Measurements from ENCODE around the gene PCNX4. TPM values are rescaled to one million over a fixed set of nuclear protein-coding genes. Genes with fewer than 3 reads are reported as not detected.

Gene PCNX4
- total RNA-seq, 2 experiments from 2014 or later: 27.0 to 27.6 TPM

DNA sequence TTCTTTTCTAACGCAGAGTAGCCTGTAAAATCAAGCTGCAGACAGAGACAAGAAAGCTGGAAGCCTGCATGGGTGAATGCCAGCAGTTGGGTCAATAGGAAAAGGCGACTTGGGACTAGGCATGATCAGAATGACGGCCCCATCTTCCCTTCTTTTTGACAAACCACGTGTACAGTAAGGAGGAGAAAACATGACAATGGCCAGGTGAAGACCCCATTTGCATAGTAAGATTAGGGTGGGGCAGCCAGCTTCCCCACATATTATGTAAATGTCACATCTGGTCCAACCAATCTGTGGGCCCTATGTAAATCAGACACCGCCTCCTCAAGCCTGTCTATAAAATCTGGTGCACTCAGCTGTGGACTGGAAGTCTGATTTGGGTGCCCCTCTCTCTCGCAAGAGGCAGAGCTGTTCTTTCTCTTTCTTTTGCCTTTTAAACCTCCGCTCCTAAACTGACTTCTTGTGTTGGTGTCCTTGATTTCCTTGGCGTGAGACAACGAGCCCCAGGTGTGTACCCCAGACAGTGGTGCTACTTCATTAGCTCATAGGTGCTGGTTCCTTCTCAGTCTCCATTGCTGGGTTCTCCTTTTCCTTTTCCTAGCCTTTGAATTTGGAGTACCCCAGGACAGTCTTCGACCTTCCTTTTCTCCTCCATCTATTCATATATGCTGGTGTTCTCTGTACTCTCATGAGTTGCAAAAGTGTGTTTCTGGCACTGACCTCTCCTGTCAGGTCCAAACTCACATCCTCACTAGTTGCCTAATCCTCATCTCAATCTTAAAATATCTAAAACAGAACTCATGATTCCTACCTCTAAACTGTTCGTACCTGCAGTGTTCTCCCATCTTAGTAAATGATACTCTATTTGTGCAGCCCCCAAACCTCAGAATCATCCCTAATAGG, 82.9 kb downstream of the PCNX4 start:
- no peak for ATAC-seq
- Mint-ChIP-seq H3K4me3 (no peak overlapping the region), H3K27me3 (peaks cover 2% of the 10 kb centered on the region), H3K36me3 (ENCODE audit: low read depth) (no peaks in the 10 kb centered on the region), H3K27ac (no peak overlapping the region), H3K4me1 (no peaks in the 10 kb centered on the region), H3K9me3 (ENCODE audit: low read depth) (peaks cover 1% of the 10 kb centered on the region)
- ChIA-PET POLR2A (no interaction called here), CTCF (no interaction called here)
- no peak for DNase-seq
- intact Hi-C loops (cut with DNase I, micrococcal nuclease): no loop called here

DNA sequence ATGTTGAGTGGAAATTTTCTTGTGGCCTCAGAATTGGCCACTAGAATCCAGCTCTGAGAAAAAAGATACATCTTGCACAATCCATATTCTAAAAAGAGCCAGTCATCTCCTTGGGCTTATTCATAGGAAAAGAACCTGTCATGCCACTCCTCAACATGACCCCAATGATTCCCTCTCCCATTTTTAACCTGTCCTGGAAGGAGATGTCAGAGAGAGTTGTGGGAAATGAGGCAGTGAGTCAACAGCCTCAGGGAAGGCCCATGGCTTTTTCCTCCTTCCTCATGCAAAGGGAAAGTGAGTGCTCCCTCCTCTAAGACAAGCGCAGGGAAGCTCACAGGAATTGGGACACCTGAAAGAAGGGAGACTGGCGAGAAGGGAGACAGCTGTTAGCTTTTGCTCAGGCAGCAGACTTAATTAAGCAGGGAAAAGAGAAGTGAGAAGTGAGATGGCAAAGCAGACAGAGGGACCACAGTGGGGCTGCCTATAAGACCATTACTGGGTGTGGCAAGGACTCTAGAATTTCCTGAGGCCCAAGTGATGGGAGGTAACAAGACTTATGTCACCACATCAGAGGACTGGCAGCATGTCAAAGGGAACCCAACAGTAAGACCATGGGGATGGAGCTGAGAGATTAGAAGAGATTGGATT, 83.7 kb downstream of the PCNX4 start:
- no peaks in the 10 kb centered on the region for H3K4me1 Mint-ChIP-seq
- DNase-seq: no peak

DNA sequence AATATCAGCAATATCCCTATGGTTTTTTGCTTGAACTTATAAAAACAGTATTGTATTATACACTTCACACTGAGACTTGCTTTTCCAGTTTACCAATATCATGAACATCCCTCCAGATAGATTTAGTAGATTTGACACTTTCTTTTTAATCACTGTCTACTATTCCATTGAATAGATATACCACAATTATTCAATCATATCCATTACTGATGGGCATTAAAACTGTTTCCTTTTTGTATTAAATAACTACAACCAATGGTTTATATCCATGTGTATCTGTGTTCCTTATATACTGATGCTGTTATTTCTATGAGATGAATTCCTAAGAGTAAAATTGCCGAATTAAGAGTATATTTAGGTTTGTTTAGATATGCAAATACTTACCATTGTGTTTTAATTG, 86.4 kb downstream of the PCNX4 start:
- Mint-ChIP-seq H3K9me3 (ENCODE audit: low read depth) (peaks cover 5% of the 10 kb centered on the region), H3K4me1 (no peaks in the 10 kb centered on the region), H3K27ac (no peak overlapping the region), H3K36me3 (ENCODE audit: low read depth) (no peaks in the 10 kb centered on the region), H3K27me3 (peaks cover 2% of the 10 kb centered on the region), H3K4me3 (no peak overlapping the region)
- intact Hi-C loops (cut with DNase I, micrococcal nuclease): no loop called here
- ATAC-seq: no peak
- ChIA-PET CTCF (interaction anchor here (0.8 kb wide), 1 partner anchor 79 kb away, joined by 3 read pairs; no protein-coding TSS in a partner anchor), POLR2A (no interaction called here)
- no peak for DNase-seq

More for the DNA sequence above, 83.7 kb downstream of the PCNX4 start:
- H3K27ac Mint-ChIP-seq: no peak overlapping the region
- peaks cover 3% of the 10 kb centered on the region for H3K9me3 Mint-ChIP-seq (ENCODE audit: low read depth)
- ChIA-PET CTCF (no interaction called here), POLR2A (no interaction called here)
- H3K36me3 Mint-ChIP-seq (ENCODE audit: low read depth): no peaks in the 10 kb centered on the region
- H3K4me3 Mint-ChIP-seq: no peak overlapping the region
- ATAC-seq: no peak
- intact Hi-C loops (cut with DNase I, micrococcal nuclease): no loop called here
- H3K27me3 Mint-ChIP-seq: peaks cover 2% of the 10 kb centered on the region

DNA sequence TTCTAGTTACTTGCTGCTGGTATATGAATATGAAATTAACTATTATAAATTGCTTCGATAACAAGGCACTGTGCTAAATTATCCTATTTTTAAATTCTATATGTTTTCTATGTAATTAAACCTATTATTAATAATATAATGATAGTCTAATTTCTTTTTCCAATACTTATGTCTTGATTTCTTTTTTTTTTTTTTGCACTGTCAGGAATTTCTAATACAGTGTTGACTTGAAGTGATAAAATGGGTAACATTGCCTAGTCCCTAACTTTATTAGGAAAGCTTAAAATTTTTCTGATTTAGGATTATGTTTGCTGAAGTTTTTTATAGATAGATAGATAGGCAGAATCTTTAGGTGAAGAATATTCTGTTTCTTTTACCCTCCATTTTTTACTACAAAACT, 87.1 kb downstream of the PCNX4 start:
- H3K4me1 Mint-ChIP-seq: peaks cover 6% of the 10 kb centered on the region
- peaks cover 5% of the 10 kb centered on the region for H3K9me3 Mint-ChIP-seq (ENCODE audit: low read depth)
- intact Hi-C loops (cut with DNase I, micrococcal nuclease): no loop called here
- H3K27me3 Mint-ChIP-seq: peaks cover 2% of the 10 kb centered on the region
- ChIA-PET CTCF (no interaction called here), POLR2A (no interaction called here)
- H3K4me3 Mint-ChIP-seq: no peak overlapping the region
- no peak overlapping the region for H3K27ac Mint-ChIP-seq
- H3K36me3 Mint-ChIP-seq (ENCODE audit: low read depth): no peaks in the 10 kb centered on the region
- DNase-seq: no peak
- ATAC-seq: no peak

DNA sequence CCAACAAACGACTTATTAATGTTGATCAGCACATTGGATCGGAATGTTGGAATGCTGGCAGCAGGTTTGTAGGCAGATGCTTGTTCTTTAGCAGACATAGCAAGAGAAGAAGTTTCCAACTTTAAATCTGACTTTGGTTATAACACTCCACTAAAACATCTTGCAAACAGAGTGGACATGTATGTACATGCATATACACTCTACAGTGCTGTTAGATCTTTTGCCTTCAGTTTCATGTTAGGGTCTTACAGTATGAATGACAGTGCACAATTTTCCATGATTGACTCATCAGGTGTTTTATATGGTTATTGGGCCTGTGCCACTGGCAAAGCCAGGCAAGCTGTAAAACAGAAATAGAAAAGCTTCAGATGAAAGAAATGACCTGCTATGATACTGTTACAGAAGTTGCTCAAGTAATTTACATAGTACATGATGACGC, 87.7 kb downstream of the PCNX4 start:
- POLR2A ChIA-PET: no interaction called here
- CTCF ChIA-PET: interaction anchor here (1.4 to 9.0 kb wide), 4 partner anchors 12 to 215 kb away, joined by 3 to 120 read pairs (median 4); partner anchors contain the start of gene DHRS7
- intact Hi-C loops (cut with DNase I, micrococcal nuclease): no loop called here
- H3K4me3 Mint-ChIP-seq: no peak overlapping the region
- no peaks in the 10 kb centered on the region for H3K36me3 Mint-ChIP-seq (ENCODE audit: low read depth)
- H3K27ac Mint-ChIP-seq: no peak overlapping the region
- no peak for DNase-seq
- peaks cover 13% of the 10 kb centered on the region for H3K4me1 Mint-ChIP-seq
- ATAC-seq: no peak
- H3K27me3 Mint-ChIP-seq: peaks cover 2% of the 10 kb centered on the region
- peaks cover 5% of the 10 kb centered on the region for H3K9me3 Mint-ChIP-seq (ENCODE audit: low read depth)

DNA sequence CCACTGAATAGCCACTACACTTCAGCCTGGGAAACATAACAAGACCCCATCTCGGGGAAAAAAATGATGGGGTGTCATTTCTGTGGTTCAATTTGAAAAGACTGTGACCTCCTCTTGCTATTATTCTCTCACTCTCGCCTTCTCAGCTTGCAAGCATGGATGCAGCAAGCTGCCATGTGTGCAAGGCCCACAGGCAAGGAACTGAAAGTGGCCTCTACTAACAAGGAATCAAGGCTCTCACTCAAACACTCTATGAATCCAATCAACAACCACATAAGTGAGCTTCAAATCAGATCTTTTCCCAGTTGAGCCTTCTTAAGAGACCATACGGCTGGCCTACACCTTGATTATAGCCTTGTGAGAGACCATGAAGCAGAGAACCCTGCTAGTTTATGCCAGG, 91.4 kb downstream of the PCNX4 start:
- H3K36me3 Mint-ChIP-seq (ENCODE audit: low read depth): no peaks in the 10 kb centered on the region
- no peaks in the 10 kb centered on the region for H3K27me3 Mint-ChIP-seq
- no peak overlapping the region for H3K4me3 Mint-ChIP-seq
- ChIA-PET POLR2A (interaction anchor here (1.4 kb wide), 1 partner anchor 219 kb away, joined by 4 read pairs; no protein-coding TSS in a partner anchor), CTCF (interaction anchor here (0.6 to 9.0 kb wide), 24 partner anchors 9 to 710 kb away, joined by 3 to 120 read pairs (median 5); partner anchors contain the start of genes DHRS7 and LRRC9)
- H3K27ac Mint-ChIP-seq: peak overlapping the region; percentile 3
- ATAC-seq (no peak), DNase-seq (no peak)
- H3K4me1 Mint-ChIP-seq: peaks cover 15% of the 10 kb centered on the region
- peaks cover 5% of the 10 kb centered on the region for H3K9me3 Mint-ChIP-seq (ENCODE audit: low read depth)
- intact Hi-C loops (cut with DNase I, micrococcal nuclease): loop anchor here (2.0 to 10.0 kb wide), 5 partner anchors 18 to 1056 kb away; partner anchors contain the start of genes CCDC175 (in 2 of the 2) and DHRS7 (in 1 of the 2)

DNA sequence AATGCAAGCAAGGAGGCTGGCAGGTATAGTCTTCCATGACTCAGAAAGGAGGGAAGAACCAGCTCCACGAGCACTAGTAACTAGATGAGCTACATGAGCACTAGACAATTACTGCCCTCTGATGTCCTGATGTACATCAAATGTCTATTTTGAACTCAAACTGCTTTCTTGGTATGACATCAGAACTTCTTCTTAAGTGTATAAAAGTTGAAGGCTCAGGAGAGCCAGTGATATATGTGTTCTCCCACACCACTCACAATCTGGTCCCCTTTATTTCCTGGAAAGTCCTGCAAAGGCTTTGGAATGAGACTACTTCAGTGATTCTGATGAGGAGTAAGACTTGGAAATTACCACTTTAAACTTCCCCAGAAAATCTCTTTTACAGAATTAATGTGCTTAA, 92.0 kb downstream of the PCNX4 start:
- Mint-ChIP-seq H3K27ac (peak overlapping the region; percentile 82), H3K27me3 (no peaks in the 10 kb centered on the region), H3K36me3 (ENCODE audit: low read depth) (no peaks in the 10 kb centered on the region), H3K4me1 (peaks cover 15% of the 10 kb centered on the region), H3K4me3 (peak overlapping the region; percentile 59), H3K9me3 (ENCODE audit: low read depth) (peaks cover 5% of the 10 kb centered on the region)
- ChIA-PET CTCF (interaction anchor here (0.6 to 9.0 kb wide), 34 partner anchors 10 to 674 kb away, joined by 3 to 120 read pairs (median 5); partner anchors contain the start of genes DHRS7 and LRRC9), POLR2A (interaction anchor here (0.5 to 1.5 kb wide), 6 partner anchors 65 to 569 kb away, joined by 3 to 4 read pairs (median 4); partner anchors contain the start of gene PPM1A)
- DNase-seq (no peak), ATAC-seq (peak; percentile 83)
- intact Hi-C loops (cut with DNase I, micrococcal nuclease): loop anchor here (1.0 to 10.0 kb wide), 12 partner anchors 18 to 1057 kb away; partner anchors contain the start of genes CCDC175 (in 2 of the 2), DHRS7 (in 2 of the 2) and PCNX4 (in 2 of the 2)

DNA sequence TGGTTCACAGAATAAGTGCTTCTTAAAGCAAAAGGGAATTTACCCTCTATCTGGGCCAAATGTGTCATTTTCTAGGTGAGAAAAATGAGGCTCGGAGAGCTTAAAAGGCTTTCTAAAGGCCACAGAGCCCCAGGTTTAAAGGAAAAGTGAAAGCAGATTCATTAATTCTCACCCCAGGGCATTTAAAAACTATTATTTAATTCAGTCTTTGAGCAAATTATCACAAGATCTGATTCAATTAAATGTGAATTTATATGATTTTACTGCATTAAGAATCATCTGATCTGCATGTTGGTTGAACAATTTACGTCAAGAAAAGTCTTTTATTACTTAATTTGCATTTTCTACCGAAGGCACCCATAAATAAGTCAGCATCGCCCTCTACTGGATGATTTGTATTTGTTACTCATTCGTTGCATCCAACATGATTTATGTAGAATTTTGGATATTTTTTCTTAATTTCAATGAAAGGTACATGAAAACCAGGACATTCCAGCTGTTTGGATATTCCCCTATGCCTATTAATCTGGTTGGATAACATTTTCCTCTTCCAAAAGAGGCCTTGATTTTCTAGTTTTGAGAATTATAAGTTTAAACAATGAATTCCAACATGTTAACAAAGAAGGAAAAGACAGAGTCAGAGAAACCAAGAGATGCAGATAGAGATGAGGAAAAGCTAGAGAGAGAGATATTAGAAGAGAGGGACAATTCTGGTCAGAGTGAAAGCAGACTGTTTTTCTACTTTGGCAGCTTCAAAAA, 92.6 kb downstream of the PCNX4 start:
- DNase-seq (no peak), ATAC-seq (peak; percentile 83)
- peak overlapping the region; percentile 82 for H3K27ac Mint-ChIP-seq
- H3K4me3 Mint-ChIP-seq: peak overlapping the region; percentile 59
- ChIA-PET POLR2A (interaction anchor here (0.5 to 1.5 kb wide), 7 partner anchors 63 to 569 kb away, joined by 3 to 4 read pairs (median 4); partner anchors contain the start of gene PPM1A), CTCF (interaction anchor here (0.6 to 9.0 kb wide), 46 partner anchors 9 to 1061 kb away, joined by 3 to 120 read pairs (median 4); partner anchors contain the start of genes DHRS7 and LRRC9)
- H3K9me3 Mint-ChIP-seq (ENCODE audit: low read depth): peaks cover 5% of the 10 kb centered on the region
- peaks cover 15% of the 10 kb centered on the region for H3K4me1 Mint-ChIP-seq
- no peaks in the 10 kb centered on the region for H3K27me3 Mint-ChIP-seq
- intact Hi-C loops (cut with DNase I, micrococcal nuclease): loop anchor here (1.0 to 10.0 kb wide), 11 partner anchors 19 to 1058 kb away; partner anchors contain the start of genes CCDC175 (in 2 of the 2), PCNX4 (in 2 of the 2) and DHRS7 (in 1 of the 2)
- H3K36me3 Mint-ChIP-seq (ENCODE audit: low read depth): no peaks in the 10 kb centered on the region

DNA sequence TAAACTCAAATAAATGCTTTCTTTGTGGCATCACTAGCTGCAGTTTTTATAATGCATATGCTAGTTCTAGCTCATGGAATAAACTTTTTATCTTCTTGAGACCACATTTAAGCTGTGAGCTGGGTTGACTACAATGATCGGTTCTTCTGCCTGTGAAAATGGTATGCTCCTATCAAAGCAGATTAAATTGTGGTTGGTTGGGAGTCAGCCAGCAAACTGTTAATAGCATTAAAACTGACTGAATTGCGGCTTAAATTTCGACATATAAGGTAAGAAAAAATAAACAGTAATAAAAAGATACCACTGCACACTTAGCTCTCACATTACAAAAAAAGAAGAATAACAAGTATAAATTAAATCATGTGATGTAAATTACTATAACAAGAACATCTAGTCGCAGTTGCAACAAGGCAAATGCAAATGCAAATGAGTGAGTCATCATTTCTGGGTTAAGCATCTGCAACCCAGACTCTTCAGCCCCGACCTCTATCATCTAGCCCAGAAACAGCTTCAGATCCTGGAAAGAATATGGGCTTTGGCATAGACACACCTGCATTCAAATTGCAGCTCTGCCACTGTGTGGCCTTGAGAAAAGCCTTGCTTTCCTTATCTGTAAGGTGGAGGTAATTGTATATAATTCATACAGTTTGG, 93.3 kb downstream of the PCNX4 start:
- no peaks in the 10 kb centered on the region for H3K27me3 Mint-ChIP-seq
- H3K27ac Mint-ChIP-seq: no peak overlapping the region
- intact Hi-C loops (cut with DNase I, micrococcal nuclease): loop anchor here (1.0 to 10.0 kb wide), 11 partner anchors 20 to 1058 kb away; partner anchors contain the start of genes CCDC175 (in 2 of the 2), PCNX4 (in 2 of the 2) and DHRS7 (in 1 of the 2)
- H3K9me3 Mint-ChIP-seq (ENCODE audit: low read depth): peaks cover 2% of the 10 kb centered on the region
- DNase-seq (no peak), ATAC-seq (no peak)
- H3K4me3 Mint-ChIP-seq: no peak overlapping the region
- no peaks in the 10 kb centered on the region for H3K36me3 Mint-ChIP-seq (ENCODE audit: low read depth)
- H3K4me1 Mint-ChIP-seq: peaks cover 15% of the 10 kb centered on the region
- POLR2A ChIA-PET: interaction anchor here (0.6 to 1.5 kb wide), 2 partner anchors 63 to 64 kb away, joined by 3 to 4 read pairs; partner anchors contain the start of gene PPM1A
- CTCF ChIA-PET: interaction anchor here (0.6 to 9.0 kb wide), 32 partner anchors 8 to 1062 kb away, joined by 3 to 120 read pairs (median 6); partner anchors contain the start of gene DHRS7

DNA sequence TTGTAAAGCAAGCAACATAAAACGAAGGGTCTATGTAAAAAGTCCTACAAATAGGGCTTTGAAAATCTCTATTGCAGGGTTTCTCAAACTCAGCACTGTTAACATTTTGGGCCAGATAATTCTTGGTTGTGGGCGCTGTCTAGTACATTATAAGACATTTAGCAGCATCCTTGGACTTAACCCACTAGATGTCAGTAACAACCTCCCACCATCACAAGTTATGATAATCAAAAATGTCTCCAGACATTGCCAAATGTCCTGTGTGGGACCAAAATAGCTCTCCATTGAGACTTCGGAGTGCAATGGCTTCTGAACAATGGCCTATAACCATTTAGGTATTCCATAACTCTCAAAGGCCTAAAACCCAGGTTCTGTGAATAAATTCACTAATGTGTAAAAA, 96.4 kb downstream of the PCNX4 start:
- no peaks in the 10 kb centered on the region for H3K9me3 Mint-ChIP-seq (ENCODE audit: low read depth)
- intact Hi-C loops (cut with DNase I, micrococcal nuclease): loop anchor here (2.0 to 10.0 kb wide), 2 partner anchors 371 to 377 kb away; no protein-coding TSS in a partner anchor
- H3K4me3 Mint-ChIP-seq: no peak overlapping the region
- no peaks in the 10 kb centered on the region for H3K36me3 Mint-ChIP-seq (ENCODE audit: low read depth)
- H3K27ac Mint-ChIP-seq: no peak overlapping the region
- DNase-seq: no peak
- peaks cover 15% of the 10 kb centered on the region for H3K4me1 Mint-ChIP-seq
- ChIA-PET CTCF (interaction anchor here (0.7 to 9.0 kb wide), 2 partner anchors 144 to 224 kb away, joined by 3 to 120 read pairs; no protein-coding TSS in a partner anchor), POLR2A (no interaction called here)
- no peak for ATAC-seq
- H3K27me3 Mint-ChIP-seq: peaks cover 2% of the 10 kb centered on the region

Data from activated CD4-positive, alpha-beta T cell treated with anti-CD3 and anti-CD28 coated beads for 36 hours (primary cell).